Body of pancreas (tissue), 4 donors: ENCODE measurements around the gene CYP2A7.
"Not testable (repeated sequence)": the region's sequence is repeated elsewhere in the genome, so short reads cannot be mapped to it uniquely, and the experiment has no call there.

Experiments used
- POLR2A ChIP-seq, 3 donors: fragments of 450-650 bp; IDR thresholded peaks; one replicate each; pipeline ENCODE4 v1.6.1; 2016; ENCODE audit warnings: antibody characterized with exemption in 3 of 3, mild to moderate bottlenecking in 2 of 3
- TF ChIP-seq, protein P1 (sequence below), 7 experiments: fragments of 450-650 bp in 4 of 7; fragments of 200-600 bp in 3 of 7; sonication (generic) in 3 of 7; IDR thresholded peaks; one replicate each; pipeline ENCODE4 v1.5.1; 2016 to 2019; ENCODE audit warnings: antibody characterized with exemption in 7 of 7

DNA sequence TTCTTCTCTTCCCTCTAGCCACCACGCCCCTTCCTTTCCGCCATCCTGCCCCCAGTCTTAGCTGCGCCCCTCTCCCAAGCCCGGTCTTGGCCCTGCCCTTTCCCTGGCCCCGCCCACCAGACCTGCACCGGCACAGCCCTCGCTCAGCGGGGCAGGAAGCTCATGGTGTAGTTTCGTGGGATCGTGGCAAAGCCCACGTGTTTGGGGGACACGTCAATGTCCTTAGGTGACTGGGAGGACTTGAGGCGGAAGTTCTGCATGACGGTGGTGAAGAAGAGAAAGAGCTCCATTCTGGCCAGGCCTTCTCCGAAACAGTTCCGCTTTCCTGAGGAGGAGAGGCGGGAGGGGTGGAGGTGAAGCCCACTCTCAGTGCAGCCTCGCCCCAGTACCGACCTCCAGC lies 38.4 kb downstream of the CYP2A7 start:
- TF ChIP-seq, protein P1, sequence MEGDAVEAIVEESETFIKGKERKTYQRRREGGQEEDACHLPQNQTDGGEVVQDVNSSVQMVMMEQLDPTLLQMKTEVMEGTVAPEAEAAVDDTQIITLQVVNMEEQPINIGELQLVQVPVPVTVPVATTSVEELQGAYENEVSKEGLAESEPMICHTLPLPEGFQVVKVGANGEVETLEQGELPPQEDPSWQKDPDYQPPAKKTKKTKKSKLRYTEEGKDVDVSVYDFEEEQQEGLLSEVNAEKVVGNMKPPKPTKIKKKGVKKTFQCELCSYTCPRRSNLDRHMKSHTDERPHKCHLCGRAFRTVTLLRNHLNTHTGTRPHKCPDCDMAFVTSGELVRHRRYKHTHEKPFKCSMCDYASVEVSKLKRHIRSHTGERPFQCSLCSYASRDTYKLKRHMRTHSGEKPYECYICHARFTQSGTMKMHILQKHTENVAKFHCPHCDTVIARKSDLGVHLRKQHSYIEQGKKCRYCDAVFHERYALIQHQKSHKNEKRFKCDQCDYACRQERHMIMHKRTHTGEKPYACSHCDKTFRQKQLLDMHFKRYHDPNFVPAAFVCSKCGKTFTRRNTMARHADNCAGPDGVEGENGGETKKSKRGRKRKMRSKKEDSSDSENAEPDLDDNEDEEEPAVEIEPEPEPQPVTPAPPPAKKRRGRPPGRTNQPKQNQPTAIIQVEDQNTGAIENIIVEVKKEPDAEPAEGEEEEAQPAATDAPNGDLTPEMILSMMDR (IDR thresholded peaks at IDR 0.05) = not testable (repeated sequence)
- TF ChIP-seq POLR2A (IDR thresholded peaks at IDR 0.05) = not testable (repeated sequence)
